GM21717 (cell line): Measurements from ENCODE around the gene PCNX2.

Source experiments
- ATAC-seq: cut with Tn5 transposase; IDR thresholded peaks from one replicate; pipeline ENCODE4 v1.9.1; 2021; ENCODE audit warnings: mild to moderate bottlenecking, moderate library complexity; ENCODE audit not compliant: unreplicated experiment

PCNX2 gene

DNA sequence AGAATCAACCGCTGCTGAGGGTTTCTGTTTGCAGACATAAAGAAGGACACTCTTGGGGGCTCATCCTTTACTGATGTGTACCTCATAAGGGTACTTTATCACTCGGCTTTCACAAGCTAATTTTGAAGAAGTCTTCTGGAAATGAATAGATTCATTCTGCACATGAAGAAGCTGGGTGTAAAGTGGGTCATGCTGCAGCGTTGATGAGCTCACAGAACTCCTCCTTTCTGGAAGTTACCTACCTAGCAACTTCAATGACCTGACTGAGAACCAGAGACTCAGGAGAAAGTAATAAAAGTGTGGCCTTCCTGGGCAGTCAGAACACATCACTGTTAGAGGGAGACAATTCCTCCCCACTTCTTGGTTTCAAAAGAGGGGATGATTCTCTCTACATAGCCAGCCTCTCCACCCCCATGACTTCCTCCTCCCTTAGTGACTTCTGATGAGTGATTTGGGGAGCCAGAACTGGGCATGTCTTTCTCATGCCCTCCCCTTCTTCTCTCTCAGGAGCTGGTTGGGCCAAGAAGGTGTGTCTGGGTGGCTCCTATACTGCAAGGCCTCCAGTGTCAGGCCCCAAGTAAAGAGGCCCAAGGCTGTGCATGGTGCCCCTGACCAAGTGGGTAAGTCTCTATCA is 27.0 kb downstream of the PCNX2 start:
- peak; percentile 65 for ATAC-seq

DNA sequence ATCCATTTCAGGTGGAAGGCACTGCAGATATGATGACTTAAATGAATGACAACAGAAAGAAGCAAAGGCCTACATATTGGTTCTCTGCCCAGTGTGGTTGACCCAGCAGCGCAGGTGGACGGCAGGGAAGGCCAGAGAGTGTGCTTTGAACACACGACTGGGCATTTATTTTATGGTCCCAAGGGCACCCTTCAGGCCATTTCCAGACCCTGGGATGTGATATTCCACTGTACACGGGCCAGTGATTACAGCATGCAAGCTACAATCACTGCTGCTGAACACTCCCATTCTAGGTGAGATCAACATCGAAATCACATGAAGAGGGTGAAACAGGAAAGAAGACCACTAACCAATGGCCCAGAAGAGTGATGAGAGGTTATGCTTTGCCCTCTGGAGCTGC is 33.8 kb downstream of the PCNX2 start:
- peak; percentile 6 for ATAC-seq

GRCh38 chr1:233261206-233261605 is 34.3 kb downstream of the PCNX2 start:
- ATAC-seq = peak; percentile 94

DNA sequence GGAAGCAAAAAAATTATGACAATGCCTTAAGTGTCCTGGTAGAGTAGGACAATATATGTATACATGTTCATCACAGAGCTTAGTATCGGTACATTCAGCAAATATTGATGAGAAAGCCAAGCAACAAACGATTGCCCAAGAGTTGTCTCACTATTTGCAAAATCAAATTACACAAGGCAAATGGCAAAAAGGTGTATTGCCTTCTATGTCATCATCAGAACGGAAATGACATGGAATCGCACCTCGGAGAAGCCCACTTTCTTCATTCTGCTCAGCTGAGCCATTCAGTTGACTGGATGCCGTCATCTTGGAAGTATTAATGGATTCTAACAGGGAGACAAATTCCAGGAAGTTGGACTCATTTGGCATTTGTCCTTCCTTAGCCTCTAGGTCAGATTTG is 37.7 kb downstream of the PCNX2 start:
- no peak for ATAC-seq

- no peak for ATAC-seq
Observed at GRCh38 chr1:233256789-233257188, 38.7 kb downstream of the PCNX2 start.

- ATAC-seq = no peak
Observed at GRCh38 chr1:233256191-233256590, 39.3 kb downstream of the PCNX2 start.

GRCh38 chr1:233255145-233255544 is 40.4 kb downstream of the PCNX2 start:
- ATAC-seq = no peak

DNA sequence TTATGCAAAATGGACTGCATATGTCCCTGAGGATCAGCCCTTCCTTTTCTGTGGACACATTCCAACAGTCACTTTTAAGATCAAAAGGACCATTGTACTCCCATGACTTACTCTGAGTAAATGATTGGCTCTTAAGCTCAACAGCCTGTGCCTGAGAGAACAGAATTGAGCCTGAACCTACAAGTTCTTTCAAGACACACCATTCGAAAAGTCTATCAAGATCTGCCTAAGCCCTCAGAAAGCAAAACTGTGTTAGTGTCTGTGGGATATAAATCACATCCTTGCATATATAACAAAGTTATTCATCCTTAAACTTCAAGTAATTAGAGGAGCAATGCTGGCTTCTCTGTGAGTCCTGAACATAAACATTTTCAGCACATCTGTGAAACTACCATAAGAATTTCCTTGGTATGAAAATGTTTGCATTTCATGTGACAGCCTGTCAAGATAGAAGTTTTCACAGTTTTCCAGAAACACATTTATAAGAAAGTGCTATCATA is 41.6 kb downstream of the PCNX2 start:
- ATAC-seq = no peak

GRCh38 chr1:233253231-233253831 is 42.2 kb downstream of the PCNX2 start:
- no peak for ATAC-seq

- no peak for ATAC-seq
Observed at GRCh38 chr1:233252441-233252840, 43.1 kb downstream of the PCNX2 start.

- ATAC-seq = no peak
Observed at GRCh38 chr1:233251201-233251720, 44.3 kb downstream of the PCNX2 start.

GRCh38 chr1:233248014-233248413 is 47.5 kb downstream of the PCNX2 start:
- no peak for ATAC-seq

DNA sequence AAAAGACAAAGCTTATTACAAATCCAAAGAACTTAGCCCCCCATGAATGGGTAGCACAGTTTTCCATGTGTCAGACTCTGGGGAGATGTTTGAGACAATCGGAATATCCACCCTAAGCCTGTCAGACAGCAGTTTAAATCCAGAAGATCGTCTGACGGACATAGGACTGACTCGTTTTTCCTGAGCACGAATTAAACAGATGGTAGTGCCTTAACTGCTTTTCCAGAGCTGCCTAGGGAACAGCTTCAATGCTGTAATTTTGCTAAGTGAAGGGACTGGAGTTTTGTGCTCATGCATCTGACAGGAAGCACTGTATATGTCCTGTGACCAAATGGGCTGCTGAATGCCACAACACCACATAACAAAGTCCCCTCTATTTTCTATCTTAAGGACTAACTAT is 48.6 kb downstream of the PCNX2 start:
- ATAC-seq = no peak

DNA sequence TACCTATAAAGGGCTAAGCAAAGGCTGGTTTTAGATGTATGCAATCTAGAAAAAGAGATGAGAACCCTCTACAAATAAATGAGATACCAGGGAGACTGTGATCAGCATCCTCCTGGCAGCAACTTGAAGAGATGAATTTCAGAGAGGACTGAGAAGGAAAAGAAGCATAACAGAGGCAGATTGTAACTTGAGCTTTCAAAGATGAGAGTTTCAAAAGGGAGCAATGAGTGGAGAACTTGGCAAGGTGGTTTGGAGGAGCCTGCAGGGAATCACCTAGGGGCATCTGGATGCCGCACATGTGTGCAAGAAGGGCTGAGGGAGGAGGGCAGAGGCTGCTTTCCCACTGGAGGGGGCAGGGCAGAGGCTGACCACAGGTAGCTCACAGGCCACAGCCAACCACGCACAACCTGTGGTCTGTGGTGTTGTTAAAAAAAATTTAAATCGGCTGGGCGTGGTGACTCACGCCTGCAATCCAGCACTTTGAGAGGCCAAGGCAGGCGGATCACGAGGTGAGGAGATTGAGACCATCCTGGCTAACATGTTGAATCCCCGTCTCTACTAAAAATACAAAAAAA is 50.2 kb downstream of the PCNX2 start:
- no peak for ATAC-seq

- no peak for ATAC-seq
Observed at GRCh38 chr1:233244183-233244582, 51.3 kb downstream of the PCNX2 start.

- ATAC-seq = no peak
Observed at GRCh38 chr1:233242827-233243483, 52.6 kb downstream of the PCNX2 start.

- ATAC-seq = no peak
Observed at GRCh38 chr1:233241759-233242158, 53.8 kb downstream of the PCNX2 start.

- peak; percentile 72 for ATAC-seq
Observed at GRCh38 chr1:233240829-233241682, 54.5 kb downstream of the PCNX2 start.

DNA sequence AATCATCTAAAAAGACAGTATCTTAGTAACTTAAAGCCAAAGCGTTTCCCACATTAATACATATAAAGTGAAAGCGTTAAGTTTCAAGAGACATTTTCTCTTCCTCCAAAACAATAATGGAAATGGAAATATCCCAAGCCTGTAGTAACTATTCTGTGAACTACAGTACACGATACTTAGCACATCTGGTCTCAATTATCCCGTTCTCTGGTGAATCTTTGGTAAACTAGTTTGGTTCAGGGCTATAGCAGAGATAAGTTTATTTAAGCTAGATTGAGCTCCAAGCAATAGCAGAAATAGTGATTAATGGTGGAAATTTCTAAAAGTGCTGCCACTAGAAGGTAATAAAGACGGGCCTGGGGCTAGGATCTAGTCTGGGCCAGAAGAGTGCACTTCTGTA is 55.2 kb downstream of the PCNX2 start:
- no peak for ATAC-seq

GRCh38 chr1:233238884-233239431 is 56.6 kb downstream of the PCNX2 start:
- ATAC-seq = no peak
